HG02642 (cell line): ENCODE results near the gene ANKS1A.
A peak's percentile ranks its signal among the peaks of the same experiment; 100 is the strongest.
"Not testable (repeated sequence)": the region's sequence is repeated elsewhere in the genome, so short reads cannot be mapped to it uniquely, and the experiment has no call there.

Experiments
- ATAC-seq: cut with Tn5 transposase; IDR thresholded peaks from one replicate; pipeline ENCODE4 v1.9.1; 2021; ENCODE audit warnings: mild to moderate bottlenecking; ENCODE audit not compliant: unreplicated experiment, poor library complexity

Gene ANKS1A, protein sequence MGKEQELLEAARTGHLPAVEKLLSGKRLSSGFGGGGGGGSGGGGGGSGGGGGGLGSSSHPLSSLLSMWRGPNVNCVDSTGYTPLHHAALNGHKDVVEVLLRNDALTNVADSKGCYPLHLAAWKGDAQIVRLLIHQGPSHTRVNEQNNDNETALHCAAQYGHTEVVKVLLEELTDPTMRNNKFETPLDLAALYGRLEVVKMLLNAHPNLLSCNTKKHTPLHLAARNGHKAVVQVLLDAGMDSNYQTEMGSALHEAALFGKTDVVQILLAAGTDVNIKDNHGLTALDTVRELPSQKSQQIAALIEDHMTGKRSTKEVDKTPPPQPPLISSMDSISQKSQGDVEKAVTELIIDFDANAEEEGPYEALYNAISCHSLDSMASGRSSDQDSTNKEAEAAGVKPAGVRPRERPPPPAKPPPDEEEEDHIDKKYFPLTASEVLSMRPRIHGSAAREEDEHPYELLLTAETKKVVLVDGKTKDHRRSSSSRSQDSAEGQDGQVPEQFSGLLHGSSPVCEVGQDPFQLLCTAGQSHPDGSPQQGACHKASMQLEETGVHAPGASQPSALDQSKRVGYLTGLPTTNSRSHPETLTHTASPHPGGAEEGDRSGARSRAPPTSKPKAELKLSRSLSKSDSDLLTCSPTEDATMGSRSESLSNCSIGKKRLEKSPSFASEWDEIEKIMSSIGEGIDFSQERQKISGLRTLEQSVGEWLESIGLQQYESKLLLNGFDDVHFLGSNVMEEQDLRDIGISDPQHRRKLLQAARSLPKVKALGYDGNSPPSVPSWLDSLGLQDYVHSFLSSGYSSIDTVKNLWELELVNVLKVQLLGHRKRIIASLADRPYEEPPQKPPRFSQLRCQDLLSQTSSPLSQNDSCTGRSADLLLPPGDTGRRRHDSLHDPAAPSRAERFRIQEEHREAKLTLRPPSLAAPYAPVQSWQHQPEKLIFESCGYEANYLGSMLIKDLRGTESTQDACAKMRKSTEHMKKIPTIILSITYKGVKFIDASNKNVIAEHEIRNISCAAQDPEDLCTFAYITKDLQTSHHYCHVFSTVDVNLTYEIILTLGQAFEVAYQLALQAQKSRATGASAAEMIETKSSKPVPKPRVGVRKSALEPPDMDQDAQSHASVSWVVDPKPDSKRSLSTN

DNA sequence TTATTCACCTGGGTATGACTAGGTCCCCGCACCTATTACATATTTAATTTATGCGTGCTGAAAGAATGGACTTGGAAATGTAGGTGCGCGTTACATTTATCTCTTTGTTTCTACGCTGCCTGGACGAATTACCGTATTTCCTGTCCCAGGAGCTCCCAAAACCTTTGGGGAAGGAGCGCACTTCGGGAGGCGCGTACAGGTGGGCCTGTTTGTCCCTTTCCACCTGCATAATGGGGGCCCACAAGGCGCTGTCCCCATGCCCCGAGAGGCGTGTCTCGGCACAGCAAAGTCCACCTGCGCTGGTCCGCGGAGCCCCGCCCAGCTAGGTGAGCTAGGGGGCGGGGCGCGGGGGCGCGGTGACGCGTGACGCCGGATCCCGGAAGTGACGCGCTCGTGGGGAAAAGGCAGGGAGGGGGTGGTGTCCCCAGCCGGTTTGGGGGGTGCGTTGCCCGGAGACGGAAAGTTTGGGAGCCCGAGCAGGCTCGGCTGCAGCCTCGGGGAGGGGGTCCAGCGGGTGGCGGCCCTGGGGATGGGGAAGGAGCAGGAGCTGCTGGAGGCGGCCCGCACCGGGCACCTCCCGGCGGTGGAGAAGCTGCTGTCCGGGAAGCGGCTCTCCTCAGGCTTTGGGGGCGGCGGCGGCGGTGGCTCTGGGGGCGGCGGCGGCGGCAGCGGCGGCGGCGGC is at the start of gene ANKS1A:
ANKS1A (plus strand) TSS at position 382 of the 682 bp plus-strand sequence; CDS start at position 530, 148 bp downstream.
- peak; percentile 65 for ATAC-seq

DNA sequence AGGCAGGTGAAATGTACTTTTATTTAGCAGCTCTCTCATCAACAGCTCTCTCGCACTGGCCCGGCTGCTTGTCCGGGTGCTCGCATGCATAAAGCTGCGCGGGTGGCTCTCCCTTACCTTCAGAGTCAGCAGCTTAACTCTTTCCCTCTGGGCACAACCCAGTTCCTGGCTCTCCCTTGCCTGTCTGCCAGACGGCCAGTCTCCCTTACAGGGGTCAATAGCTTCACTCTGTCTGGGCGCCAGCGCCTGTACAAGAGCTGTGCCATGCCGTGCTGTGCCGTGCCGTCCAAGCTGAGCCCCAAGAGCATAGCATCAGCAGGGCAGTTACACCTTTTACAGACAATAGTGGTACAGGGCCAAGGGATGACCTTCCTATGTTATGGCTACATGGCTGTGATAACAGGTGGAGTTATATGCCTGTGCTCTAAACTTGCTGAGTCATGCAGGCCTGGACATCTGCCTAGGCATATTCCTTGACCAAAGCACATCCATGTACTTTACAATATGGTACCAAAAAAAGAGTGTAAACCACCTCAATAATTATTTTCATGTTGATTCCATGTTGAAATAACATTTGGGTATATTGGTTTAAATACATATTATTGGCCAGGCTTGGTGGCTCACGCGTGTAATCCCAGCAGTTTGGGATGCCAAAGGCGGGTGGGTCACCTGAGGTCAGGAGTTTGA is 49.2 kb upstream of the ANKS1A start:
- ATAC-seq, result no peak

DNA sequence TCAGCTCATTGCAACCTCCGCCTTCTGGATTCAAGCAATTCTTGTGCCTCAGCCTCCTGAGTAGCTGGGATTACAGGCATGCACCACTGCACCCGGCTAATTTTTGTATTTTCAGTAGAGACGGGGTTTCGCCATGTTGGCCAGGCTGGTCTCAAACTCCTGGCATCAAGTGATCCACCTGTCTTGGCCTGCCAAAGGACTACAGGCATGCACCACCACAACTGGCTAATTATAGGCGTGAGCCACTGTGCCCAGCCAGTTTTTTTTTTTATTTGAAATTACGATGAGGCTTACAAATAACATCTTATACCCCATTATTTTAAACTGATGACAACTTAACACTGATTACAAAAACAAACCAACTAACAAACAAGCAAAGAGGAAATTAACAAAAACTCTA is 40.0 kb upstream of the ANKS1A start:
- ATAC-seq, result not testable (repeated sequence)

DNA sequence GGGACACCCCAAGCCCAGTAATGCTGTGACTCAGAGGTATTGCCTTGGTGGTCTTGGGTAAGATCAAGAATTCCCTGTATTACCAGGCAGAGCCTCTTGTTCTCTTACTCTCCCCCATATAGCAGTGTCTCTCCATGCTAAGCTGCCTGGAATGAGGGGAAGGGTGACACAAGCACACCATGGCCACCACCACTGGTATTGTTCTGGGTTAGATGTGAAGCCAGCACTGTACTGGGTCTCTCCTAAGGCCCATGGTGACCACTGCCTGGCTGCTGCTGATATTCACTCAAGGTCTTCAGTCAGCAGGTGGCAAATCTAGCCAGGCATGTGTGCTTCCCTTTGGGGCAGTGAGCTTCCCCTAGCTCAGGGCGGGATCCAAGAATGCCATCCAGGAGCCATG is 37.7 kb upstream of the ANKS1A start:
- no peak for ATAC-seq

GRCh38 chr6:34852406-34853085 is 36.5 kb upstream of the ANKS1A start:
- no peak for ATAC-seq

DNA sequence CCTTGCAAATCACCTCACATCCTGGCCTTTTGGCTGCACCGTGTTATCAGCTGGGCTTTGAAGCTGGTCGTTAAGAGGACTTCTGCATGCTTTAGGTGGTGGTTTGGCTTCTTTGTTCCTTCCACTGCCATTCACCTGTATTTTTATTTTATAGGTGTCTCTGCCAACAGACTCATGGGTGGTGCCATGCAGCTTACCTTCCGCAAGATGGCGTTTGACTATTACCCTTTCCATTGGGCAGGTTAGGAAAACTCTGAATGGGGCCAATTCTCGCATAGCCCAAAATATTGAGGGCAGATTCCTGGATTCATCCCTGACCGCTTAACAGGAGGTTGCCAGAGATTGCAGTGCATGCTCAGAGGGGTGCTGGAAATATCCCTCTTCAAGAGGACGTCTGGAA is 33.6 kb upstream of the ANKS1A start:
- ATAC-seq, result no peak

- ATAC-seq, result no peak
Observed at GRCh38 chr6:34858681-34859080, 30.4 kb upstream of the ANKS1A start.

DNA sequence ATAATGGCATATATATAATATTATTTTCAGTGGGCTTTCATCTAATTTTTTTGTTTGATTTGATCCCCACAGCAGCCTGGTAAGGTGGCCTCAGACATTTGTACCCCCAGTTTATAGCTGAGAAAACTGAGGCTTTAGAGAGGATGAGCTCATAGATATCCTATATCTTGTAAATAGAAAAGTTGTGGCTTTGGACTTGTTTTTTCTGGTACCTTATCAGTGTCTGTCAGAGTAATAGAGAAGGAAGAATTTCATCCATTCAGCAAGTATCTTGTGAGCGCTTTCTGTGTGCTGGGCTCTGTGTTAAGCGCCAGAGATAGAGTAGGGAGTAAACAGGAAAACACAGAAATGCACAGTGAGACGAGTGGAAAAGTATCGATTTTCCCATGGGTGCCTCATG is 29.1 kb upstream of the ANKS1A start:
- no peak for ATAC-seq

- ATAC-seq, result no peak
Observed at GRCh38 chr6:34860776-34861175, 28.3 kb upstream of the ANKS1A start.

GRCh38 chr6:34864007-34864406 is 25.0 kb upstream of the ANKS1A start:
- ATAC-seq, result no peak

- no peak for ATAC-seq
Observed at GRCh38 chr6:34865107-34865506, 23.9 kb upstream of the ANKS1A start.

DNA sequence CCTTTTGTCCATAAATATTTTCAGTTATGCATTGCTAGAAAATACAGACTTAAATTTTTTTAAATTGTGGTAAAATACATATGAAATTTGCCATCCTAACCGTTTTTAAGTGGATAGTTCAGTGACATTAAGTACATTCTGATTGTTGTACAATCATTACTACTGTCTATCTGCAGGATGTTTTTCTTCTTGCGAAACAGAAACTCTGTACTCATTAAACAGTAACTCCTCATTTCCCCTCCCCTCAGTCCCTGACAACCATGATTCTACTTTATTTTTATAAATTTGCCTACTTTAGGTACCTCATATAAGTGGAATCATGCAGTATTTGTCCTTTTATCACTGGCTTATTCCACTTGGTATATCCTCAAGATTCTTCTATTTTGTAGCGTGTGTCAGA is 22.5 kb upstream of the ANKS1A start:
- no peak for ATAC-seq

- ATAC-seq, result no peak
Observed at GRCh38 chr6:34867484-34867883, 21.6 kb upstream of the ANKS1A start.

GRCh38 chr6:34871853-34872252 is 17.2 kb upstream of the ANKS1A start:
- no peak for ATAC-seq

- ATAC-seq, result no peak
Observed at GRCh38 chr6:34872332-34872731, 16.7 kb upstream of the ANKS1A start.

DNA sequence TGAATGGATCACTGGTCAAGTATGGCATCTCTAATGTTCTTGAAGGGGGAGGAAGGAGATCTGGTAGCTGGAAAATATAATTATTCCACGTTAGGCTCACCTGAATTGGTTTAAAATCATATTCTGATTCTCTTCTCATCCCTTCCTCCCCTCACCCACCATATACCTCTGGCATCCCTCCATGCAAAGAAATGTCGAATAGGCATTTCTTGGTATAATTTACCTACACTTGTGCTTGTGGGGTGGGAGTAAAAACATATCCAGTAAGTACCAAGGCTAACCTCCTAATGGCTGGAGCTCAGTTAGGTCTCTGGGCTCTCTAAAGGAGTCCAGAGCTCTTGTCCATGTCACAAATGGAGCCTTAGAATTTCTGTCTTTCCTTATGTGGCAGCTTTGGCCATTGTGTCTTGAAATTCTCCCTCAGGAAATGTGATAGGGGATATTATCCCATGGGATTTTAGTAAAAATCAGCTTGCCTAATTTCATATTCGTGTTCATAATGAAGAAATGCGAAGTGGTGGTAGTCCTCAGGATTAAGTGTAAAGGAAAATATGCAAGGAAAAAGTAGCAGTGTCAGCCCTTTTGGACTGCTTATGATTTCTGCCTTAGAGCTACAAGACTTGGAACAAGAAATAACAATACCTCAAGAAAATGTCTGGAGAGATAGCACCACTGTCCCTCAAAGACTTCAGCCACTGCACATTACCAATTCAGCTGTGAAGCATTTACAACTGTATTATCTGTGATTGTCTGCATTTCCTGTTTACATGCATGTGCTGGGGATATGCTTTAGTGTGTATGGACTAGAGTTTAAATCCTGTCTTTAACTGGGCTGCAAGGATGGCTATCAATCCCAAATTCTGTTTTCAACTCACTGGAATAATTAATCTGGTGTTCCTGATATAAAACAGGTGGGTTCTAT is 13.5 kb upstream of the ANKS1A start:
- ATAC-seq, result no peak

- ATAC-seq, result no peak
Observed at GRCh38 chr6:34876472-34876871, 12.6 kb upstream of the ANKS1A start.

GRCh38 chr6:34877259-34877658 is 11.8 kb upstream of the ANKS1A start:
- ATAC-seq, result no peak
